Fibroblast of lung (primary cell): ENCODE measurements around the gene CETN3.

ENCODE experiments used
- EZH2 ChIP-seq: IDR thresholded peaks from 2 replicates; pipeline ENCODE4 v1.5.1; 2012; ENCODE audit warnings: low read length, control low read depth, mild to moderate bottlenecking; ENCODE audit errors: missing control alignments
- TF ChIP-seq, protein P1 (sequence below), 2 donors: IDR thresholded peaks in 1 of 2; conservative IDR thresholded peaks in 1 of 2; 1 replicate in 1 of 2; 2 replicates in 1 of 2; pipeline ENCODE4 v1.5.1; 2011 to 2012; ENCODE audit warnings: low read length in 2 of 2, control low read depth in 1 of 2, inconsistent platforms in 1 of 2, low read depth in 1 of 2, mild to moderate bottlenecking in 1 of 2

GRCh38 chr5:90390928-90391327 is 18.6 kb downstream of the CETN3 start:
- TF ChIP-seq, protein P1, sequence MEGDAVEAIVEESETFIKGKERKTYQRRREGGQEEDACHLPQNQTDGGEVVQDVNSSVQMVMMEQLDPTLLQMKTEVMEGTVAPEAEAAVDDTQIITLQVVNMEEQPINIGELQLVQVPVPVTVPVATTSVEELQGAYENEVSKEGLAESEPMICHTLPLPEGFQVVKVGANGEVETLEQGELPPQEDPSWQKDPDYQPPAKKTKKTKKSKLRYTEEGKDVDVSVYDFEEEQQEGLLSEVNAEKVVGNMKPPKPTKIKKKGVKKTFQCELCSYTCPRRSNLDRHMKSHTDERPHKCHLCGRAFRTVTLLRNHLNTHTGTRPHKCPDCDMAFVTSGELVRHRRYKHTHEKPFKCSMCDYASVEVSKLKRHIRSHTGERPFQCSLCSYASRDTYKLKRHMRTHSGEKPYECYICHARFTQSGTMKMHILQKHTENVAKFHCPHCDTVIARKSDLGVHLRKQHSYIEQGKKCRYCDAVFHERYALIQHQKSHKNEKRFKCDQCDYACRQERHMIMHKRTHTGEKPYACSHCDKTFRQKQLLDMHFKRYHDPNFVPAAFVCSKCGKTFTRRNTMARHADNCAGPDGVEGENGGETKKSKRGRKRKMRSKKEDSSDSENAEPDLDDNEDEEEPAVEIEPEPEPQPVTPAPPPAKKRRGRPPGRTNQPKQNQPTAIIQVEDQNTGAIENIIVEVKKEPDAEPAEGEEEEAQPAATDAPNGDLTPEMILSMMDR (conservative IDR thresholded peaks at IDR 0.05 in 1 of 2, IDR thresholded peaks at IDR 0.05 in 1 of 2; ENCODE audit: low read depth in 1 of 2, low read length in 2 of 2) = no peak
- no peak for TF ChIP-seq EZH2
